Thymus (tissue), 11 donors: Measurements from ENCODE around the gene BORCS5. TPM values are rescaled to one million over a fixed set of nuclear protein-coding genes. Genes with fewer than 3 reads are reported as not detected.
A peak's percentile ranks its signal among the peaks of the same experiment; 100 is the strongest.

ENCODE experiments used
- DNase-seq, 9 donors: peaks; one replicate each; pipeline ENCODE4 v3.0.0-alpha.2; 2013; ENCODE audit warnings: low spot score in 9 of 9, low read depth in 6 of 9, missing footprints in 1 of 9
- H3K27ac ChIP-seq, 2 donors: one replicate each; pipeline ENCODE4 v1.5.1; 2013; ENCODE audit warnings: control low read depth in 1 of 2, low read depth in 1 of 2, low read length in 1 of 2, mild to moderate bottlenecking in 1 of 2, moderate library complexity in 1 of 2
- H3K27me3 ChIP-seq, 2 donors: one replicate each; pipeline ENCODE4 v1.5.1; 2013; ENCODE audit warnings: low read length in 1 of 2; ENCODE audit not compliant: control insufficient read depth in 2 of 2, insufficient read depth in 1 of 2
- H3K36me3 ChIP-seq, 2 donors: one replicate each; pipeline ENCODE4 v1.5.1; 2013; ENCODE audit warnings: low read length in 1 of 2, mild to moderate bottlenecking in 1 of 2, moderate library complexity in 1 of 2; ENCODE audit not compliant: control insufficient read depth in 2 of 2, insufficient read depth in 2 of 2
- H3K4me1 ChIP-seq, 2 donors: one replicate each; pipeline ENCODE4 v1.5.1; 2013; ENCODE audit warnings: low read length in 2 of 2; ENCODE audit not compliant: control insufficient read depth in 2 of 2, insufficient read depth in 2 of 2
- H3K4me3 ChIP-seq, 2 donors: one replicate each; pipeline ENCODE4 v1.5.1; 2013; ENCODE audit warnings: low read length in 2 of 2, control low read depth in 1 of 2, mild to moderate bottlenecking in 1 of 2
- H3K9me3 ChIP-seq, 2 donors: one replicate each; pipeline ENCODE4 v1.5.1; 2013; ENCODE audit warnings: low read length in 1 of 2, mild to moderate bottlenecking in 1 of 2; ENCODE audit not compliant: control insufficient read depth in 2 of 2, insufficient read depth in 1 of 2
- WGBS: extraction: QIAGEN DNeasy Blood & Tissue Kit; methylation state at CpG from one replicate; pipeline ENCODE4 v1.1.7; 2013; 5-methylcytosine and 5-hydroxymethylcytosine counted together
- polyA plus RNA-seq: library from polyadenylated mRNA; stranded (reverse); fragments of 200-250 nt; gene quantifications from one replicate; pipeline ENCODE4 v1.2.3, GENCODE V29; 2013
- total RNA-seq: library from RNA; stranded (reverse); fragments of 120-200 nt; gene quantifications from one replicate; pipeline ENCODE4 v1.2.4, GENCODE V29; 2013
- donor health status: healthy.

The BORCS5 gene
- total and polyA plus RNA-seq, 2 donors, result 6.0 to 7.0 TPM

DNA sequence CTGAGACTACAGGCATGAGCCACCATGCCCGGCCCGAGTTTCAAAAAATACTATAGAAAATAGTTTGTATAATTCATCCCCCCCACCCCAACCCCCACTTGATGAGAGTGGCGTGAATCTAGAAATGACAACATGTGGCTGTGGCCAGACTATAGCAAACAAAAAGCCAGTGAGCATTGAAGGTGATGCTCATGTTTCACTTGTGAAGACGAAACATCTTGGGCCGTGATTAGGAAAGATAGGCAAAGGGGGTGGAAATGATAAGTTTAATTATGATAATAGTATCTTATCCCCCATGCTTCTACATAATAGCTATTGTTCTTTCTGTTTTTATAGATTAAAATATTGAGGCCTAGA lies 8.5 kb downstream of the BORCS5 start:
- no peak for DNase-seq
- no peaks in the 10 kb centered on the region for H3K4me1 ChIP-seq
- no peaks in the 10 kb centered on the region for H3K9me3 ChIP-seq
- no peaks in the 10 kb centered on the region for H3K27me3 ChIP-seq
- 98% methylated on average over 5 of the region's 5 CpGs for WGBS
- no peak overlapping the region for H3K4me3 ChIP-seq
- no peak overlapping the region for H3K27ac ChIP-seq
- peaks cover 5 to 9% of the 10 kb centered on the region in 2 donors for H3K36me3 ChIP-seq

DNA sequence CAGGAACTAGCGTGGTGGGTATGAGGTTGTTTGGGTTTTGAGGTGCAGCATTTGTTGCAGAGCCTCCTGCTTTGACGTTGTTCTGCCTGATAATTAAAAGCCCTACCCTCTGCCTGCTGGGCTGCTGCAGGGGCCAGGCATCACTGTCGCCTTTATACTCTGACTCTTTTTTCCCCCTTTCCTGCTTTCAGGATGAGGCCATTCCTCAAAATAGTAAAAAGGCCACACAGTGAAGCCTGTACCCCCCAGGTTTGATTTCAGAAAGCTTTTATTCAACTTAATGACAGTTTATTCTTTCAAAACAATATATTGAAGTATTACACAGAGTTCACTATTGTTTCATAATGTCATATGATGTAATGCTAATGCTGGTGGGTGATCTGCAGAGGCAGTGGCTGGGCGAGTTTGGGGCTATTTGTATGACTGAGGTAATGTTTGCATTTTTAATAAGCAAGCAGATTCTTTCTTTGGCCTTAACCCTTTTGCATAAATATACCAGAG lies 9.1 kb downstream of the BORCS5 start:
- Histone ChIP-seq H3K4me1 (no peaks in the 10 kb centered on the region), H3K36me3 (peaks cover 5 to 9% of the 10 kb centered on the region in 2 donors), H3K27ac (no peak overlapping the region), H3K27me3 (no peaks in the 10 kb centered on the region), H3K4me3 (no peak overlapping the region), H3K9me3 (no peaks in the 10 kb centered on the region)
- 83% methylated on average over 4 of the region's 4 CpGs for WGBS
- DNase-seq, result no peak

DNA sequence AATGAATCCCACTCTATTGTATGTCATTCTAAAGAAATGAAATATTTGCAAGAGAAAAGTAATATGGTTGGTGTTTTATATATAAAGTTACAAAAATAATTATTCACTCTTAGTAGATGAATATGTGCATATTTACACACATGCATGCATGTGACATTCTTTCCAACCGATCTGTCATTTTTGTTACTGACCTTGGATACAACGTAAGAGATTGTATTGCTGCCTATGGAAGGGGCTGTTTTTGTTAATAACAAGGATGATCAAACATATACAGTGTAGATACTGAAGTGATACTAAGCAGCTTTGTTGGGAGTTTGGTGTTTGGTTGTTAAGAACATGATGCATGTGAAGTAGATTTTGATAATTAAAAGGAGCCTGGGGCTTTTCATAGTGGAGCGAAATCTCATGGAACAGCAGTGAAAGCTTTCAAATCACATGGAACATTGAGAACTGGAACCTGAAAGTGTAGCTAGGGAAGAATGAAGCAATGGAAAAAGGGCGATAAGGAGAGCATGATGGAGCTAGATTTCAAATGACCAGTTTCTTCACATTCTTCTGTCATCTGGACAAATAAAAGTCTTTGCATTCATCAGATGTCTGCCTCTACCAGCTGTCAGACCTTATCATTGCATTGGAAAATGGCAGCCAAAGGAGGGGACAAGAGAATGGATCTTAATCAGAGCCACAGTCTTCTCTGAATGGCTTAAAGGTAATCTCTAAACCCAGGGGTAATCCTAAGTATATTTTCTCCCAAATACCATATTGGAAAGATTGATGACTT lies 10.0 kb downstream of the BORCS5 start:
- Histone ChIP-seq H3K36me3 (peaks cover 5% of the 10 kb centered on the region in 2 donors), H3K27me3 (no peaks in the 10 kb centered on the region)
- WGBS, result 95% methylated on average over 4 of the region's 4 CpGs

DNA sequence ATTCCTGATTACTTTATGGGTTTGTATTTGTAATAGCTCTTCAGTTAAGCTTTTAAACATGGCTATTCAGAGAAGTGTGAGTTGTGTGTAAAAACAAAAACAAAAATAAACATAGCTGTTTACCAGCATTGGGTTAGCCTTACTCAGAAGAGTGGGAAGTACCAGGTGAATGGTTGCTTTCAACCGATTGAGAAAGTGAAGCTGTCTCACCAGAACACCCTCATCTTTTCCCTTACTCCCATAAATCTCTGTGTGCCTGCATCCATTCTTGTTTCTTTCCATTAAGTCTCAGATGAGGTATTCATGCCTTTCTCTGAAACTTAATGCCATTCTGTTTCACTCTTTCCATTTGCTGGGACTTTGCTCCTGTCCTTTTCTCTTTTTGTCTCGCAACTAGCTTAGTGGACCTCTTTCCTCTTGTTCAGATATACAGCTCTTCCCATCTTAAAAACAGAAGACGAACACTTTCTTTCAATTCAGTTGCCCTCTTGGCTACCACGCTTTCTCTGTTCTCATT lies 10.7 kb downstream of the BORCS5 start:
- Histone ChIP-seq H3K27ac (no peak overlapping the region), H3K4me1 (no peaks in the 10 kb centered on the region), H3K4me3 (no peak overlapping the region), H3K9me3 (no peaks in the 10 kb centered on the region), H3K27me3 (no peaks in the 10 kb centered on the region), H3K36me3 (peaks cover 5 to 8% of the 10 kb centered on the region in 2 donors)
- 99% methylated on average over 4 of the region's 4 CpGs for WGBS
- DNase-seq, result no peak

More for the DNA sequence above, 10.0 kb downstream of the BORCS5 start:
- no peak overlapping the region for H3K27ac ChIP-seq
- no peaks in the 10 kb centered on the region for H3K4me1 ChIP-seq
- DNase-seq, result no peak
- H3K9me3 ChIP-seq, result no peaks in the 10 kb centered on the region
- H3K4me3 ChIP-seq, result no peak overlapping the region

DNA sequence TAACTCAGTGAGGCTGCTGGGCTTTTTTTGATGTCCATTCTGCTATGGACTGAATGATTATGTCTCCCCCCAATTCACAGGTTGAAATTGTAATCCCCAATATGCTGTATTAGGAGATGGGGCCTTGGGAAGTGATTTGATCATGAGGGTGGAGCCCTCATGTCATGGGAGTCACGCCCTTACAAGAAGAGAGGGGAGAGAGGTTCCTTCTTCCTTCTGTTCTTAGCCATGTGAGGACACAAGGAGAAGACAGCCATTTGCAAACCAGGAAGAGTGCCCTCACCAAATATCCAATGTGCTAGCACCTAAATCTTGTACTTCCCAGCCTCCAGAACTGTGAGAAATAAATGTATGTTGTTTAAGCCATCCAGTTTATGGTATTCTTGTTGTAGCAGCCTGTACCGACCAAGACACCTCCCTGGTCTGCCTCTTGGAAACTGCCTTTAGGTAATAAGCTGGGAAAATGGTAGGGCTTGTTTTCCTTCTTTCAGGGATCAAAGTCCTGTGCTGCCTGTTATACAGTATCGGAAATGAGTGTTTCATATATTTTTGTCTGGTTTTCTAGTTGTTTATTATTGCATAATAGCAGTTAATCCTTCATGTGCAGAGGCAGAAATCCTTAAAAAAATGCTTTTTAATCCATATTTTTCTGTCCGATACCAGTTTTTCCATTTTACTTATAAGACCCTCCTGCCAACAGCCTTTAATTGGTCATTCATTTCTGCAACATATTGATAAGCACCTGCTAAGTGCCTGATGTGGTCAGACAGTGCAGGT lies 16.3 kb downstream of the BORCS5 start:
- Histone ChIP-seq H3K27me3 (no peaks in the 10 kb centered on the region), H3K4me1 (peaks cover 4 to 11% of the 10 kb centered on the region in 2 donors), H3K9me3 (no peaks in the 10 kb centered on the region), H3K27ac (no peak overlapping the region), H3K36me3 (peaks cover 0 to 6% of the 10 kb centered on the region in 2 donors), H3K4me3 (no peak overlapping the region)
- DNase-seq, result no peak
- WGBS, result 98% methylated on average over 4 of the region's 4 CpGs

DNA sequence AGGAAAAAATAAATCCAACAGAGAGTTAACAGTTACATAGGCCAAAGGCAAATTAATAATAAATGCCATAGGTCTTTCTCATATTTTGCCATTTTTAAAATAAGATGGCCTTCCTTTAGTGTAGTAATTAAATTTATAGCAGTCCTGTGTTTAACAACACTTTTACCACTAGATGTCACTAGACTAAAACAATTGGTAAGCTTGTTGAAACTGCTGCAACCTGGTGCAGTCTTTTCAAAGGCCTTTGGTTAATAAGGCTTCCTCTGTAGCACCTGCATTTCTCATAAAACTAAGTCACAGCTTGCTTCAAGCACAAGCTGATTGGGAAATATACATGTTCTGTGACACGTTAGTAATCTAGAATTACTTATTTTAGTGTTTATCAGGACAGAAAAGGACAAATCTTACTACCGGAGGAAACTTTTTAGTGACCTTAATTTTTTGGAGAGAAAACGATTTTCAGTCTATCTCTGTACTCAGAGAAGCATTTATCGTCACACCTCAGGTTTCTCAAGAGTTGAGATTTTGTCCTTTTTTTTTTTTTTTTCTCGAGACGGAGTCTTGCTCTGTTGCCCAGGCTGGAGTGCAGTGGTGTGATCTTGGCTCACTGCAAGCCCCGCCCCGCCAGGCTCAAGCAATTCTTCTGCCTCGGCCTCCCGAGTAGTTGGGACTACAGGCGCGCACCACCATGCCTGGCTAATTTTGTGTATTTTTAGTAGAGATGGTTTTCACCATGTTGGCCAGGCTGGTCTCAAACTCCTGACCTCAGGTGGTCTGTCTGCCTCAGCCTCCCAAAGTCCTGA lies 20.0 kb downstream of the BORCS5 start:
- Histone ChIP-seq H3K27ac (peak overlapping the region; percentile 10 to 84), H3K4me1 (peaks cover 13 to 25% of the 10 kb centered on the region in 2 donors), H3K4me3 (no peak overlapping the region), H3K27me3 (no peaks in the 10 kb centered on the region), H3K9me3 (no peaks in the 10 kb centered on the region), H3K36me3 (peaks cover 0 to 6% of the 10 kb centered on the region in 2 donors)
- 86% methylated on average over 12 of the region's 12 CpGs for WGBS
- DNase-seq, result peak in 7 of 9 donors; percentile 53 to 91 (median 77)

DNA sequence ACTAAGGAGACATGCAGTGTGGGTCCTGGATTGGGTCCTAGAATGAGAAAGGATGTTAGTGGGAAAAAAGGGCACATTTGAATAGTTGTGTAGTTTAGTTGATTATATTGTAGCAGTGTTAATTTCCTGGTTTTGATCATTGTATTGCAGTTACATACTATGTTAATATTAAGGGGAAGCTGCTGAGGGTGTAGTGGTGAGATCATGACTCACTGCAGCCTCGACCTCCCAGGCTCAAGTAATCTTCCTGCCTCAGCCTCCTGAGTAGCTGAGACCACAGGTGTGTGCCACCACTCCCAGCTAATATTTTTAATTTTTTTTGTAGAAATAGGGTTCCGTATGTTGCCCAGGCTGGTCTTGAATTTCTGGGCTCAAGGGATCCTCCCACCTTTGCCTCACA lies 21.7 kb downstream of the BORCS5 start:
- no peak overlapping the region for H3K4me3 ChIP-seq
- H3K36me3 ChIP-seq, result peaks cover 0 to 5% of the 10 kb centered on the region in 2 donors
- 93% methylated on average over 2 of the region's 2 CpGs for WGBS
- H3K27me3 ChIP-seq, result no peaks in the 10 kb centered on the region
- H3K9me3 ChIP-seq, result no peaks in the 10 kb centered on the region
- peaks cover 13 to 25% of the 10 kb centered on the region in 2 donors for H3K4me1 ChIP-seq
- DNase-seq, result no peak
- no peak overlapping the region for H3K27ac ChIP-seq

DNA sequence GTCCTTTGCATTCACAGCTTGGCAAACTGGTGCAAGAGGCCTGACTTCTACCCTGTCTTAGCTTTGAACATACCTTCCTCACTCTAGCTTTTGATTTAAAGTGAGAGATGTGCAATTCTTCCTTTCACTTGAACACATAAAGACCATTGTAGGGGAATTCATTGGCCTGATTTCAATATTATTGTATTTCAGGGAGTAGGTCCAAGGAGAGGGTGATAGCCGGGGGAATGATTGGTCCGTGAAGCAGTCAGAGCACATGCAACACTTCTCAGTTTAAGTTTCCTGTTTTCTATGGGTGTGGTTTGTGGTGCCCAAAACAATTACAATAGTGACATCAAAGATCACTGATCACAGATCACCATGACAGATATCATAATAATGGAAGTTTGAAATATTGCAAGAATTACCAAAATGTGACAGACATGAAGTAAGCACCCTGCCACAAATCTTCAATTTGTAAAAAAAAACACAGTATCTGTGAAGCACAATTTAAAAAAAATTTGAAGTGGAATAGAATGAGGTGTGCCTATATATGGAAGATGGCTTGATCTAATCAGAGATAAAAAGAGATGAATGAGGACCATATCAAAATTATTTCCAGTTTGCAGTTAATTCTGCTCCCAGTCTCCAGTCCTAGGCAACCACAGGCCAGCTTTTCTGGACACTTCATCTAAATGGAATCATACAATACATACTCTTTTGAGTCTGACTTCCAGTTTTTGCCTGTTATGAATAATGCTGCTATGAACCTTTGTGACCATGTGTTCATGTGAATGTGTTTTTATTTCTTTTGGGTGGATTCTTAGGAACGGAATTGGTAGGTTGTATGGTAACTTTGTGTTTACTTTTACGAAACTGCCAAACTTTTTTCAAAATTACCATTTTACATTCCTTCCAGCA lies 23.2 kb downstream of the BORCS5 start:
- Histone ChIP-seq H3K9me3 (no peaks in the 10 kb centered on the region), H3K27ac (peak overlapping the region; percentile 81 to 89), H3K27me3 (no peaks in the 10 kb centered on the region), H3K36me3 (peaks cover 0 to 5% of the 10 kb centered on the region in 2 donors), H3K4me1 (peaks cover 19 to 34% of the 10 kb centered on the region in 2 donors), H3K4me3 (no peak overlapping the region)
- peak in 2 of 9 donors; percentile 15 to 64 for DNase-seq
- WGBS, result 66% methylated on average over 4 of the region's 4 CpGs
